ENCODE results near the gene WDR48.

Gene WDR48

GRCh38 chr3:39132096-39133092, 80.6 kb downstream of the WDR48 start:
- H3K4me1 ChIP-seq (ENCODE audit: control insufficient read depth, insufficient read depth, low read length, poor library complexity, severe bottlenecking) = peaks cover 5% of the 10 kb centered on the region
- H3K4me3 ChIP-seq (ENCODE audit: extremely low read depth, insufficient read depth, low read length, poor library complexity, severe bottlenecking) = no peak overlapping the region
- H3K27ac ChIP-seq (ENCODE audit: low read depth, low read length, severe bottlenecking) = no peak overlapping the region
- no peaks in the 10 kb centered on the region for H3K36me3 ChIP-seq (ENCODE audit: control insufficient read depth, insufficient read depth, low read length)
- H3K9me3 ChIP-seq (ENCODE audit: control insufficient read depth, low read length) = no peaks in the 10 kb centered on the region
- WGBS, 2 experiments (ENCODE audit: insufficient coverage in 2 of 2) = 90 to 93% methylated on average over 10 of the region's 11 CpGs

- Histone ChIP-seq H3K4me3 (ENCODE audit: extremely low read depth, insufficient read depth, low read length, poor library complexity, severe bottlenecking) (no peak overlapping the region), H3K9me3 (ENCODE audit: control insufficient read depth, low read length) (no peaks in the 10 kb centered on the region), H3K4me1 (ENCODE audit: control insufficient read depth, insufficient read depth, low read length, poor library complexity, severe bottlenecking) (peaks cover 3% of the 10 kb centered on the region), H3K27ac (ENCODE audit: low read depth, low read length, severe bottlenecking) (no peak overlapping the region), H3K36me3 (ENCODE audit: control insufficient read depth, insufficient read depth, low read length) (no peaks in the 10 kb centered on the region)
- WGBS, 2 experiments (ENCODE audit: insufficient coverage in 2 of 2) = 100% methylated on average over 1 of the region's 1 CpG
Observed at GRCh38 chr3:39133093-39133490, 81.3 kb downstream of the WDR48 start.

GRCh38 chr3:39133822-39134221, 82.0 kb downstream of the WDR48 start:
- H3K4me1 ChIP-seq (ENCODE audit: control insufficient read depth, insufficient read depth, low read length, poor library complexity, severe bottlenecking) = no peaks in the 10 kb centered on the region
- H3K27ac ChIP-seq (ENCODE audit: low read depth, low read length, severe bottlenecking) = no peak overlapping the region
- no peak overlapping the region for H3K4me3 ChIP-seq (ENCODE audit: extremely low read depth, insufficient read depth, low read length, poor library complexity, severe bottlenecking)
- no peaks in the 10 kb centered on the region for H3K9me3 ChIP-seq (ENCODE audit: control insufficient read depth, low read length)
- peaks cover 6% of the 10 kb centered on the region for H3K36me3 ChIP-seq (ENCODE audit: control insufficient read depth, insufficient read depth, low read length)
- 73% methylated on average over 5 to 6 of the region's 6 CpGs for WGBS, 2 experiments (ENCODE audit: insufficient coverage in 2 of 2)

GRCh38 chr3:39134305-39134704, 82.5 kb downstream of the WDR48 start:
- Histone ChIP-seq H3K9me3 (ENCODE audit: control insufficient read depth, low read length) (no peaks in the 10 kb centered on the region), H3K27ac (ENCODE audit: low read depth, low read length, severe bottlenecking) (no peak overlapping the region), H3K4me3 (ENCODE audit: extremely low read depth, insufficient read depth, low read length, poor library complexity, severe bottlenecking) (no peak overlapping the region), H3K4me1 (ENCODE audit: control insufficient read depth, insufficient read depth, low read length, poor library complexity, severe bottlenecking) (no peaks in the 10 kb centered on the region), H3K36me3 (ENCODE audit: control insufficient read depth, insufficient read depth, low read length) (peaks cover 7% of the 10 kb centered on the region)
- WGBS, 2 experiments (ENCODE audit: insufficient coverage in 2 of 2) = 94 to 100% methylated on average over 2 to 6 of the region's 7 CpGs

- Histone ChIP-seq H3K4me3 (ENCODE audit: extremely low read depth, insufficient read depth, low read length, poor library complexity, severe bottlenecking) (no peak overlapping the region), H3K9me3 (ENCODE audit: control insufficient read depth, low read length) (no peaks in the 10 kb centered on the region), H3K36me3 (ENCODE audit: control insufficient read depth, insufficient read depth, low read length) (peaks cover 16% of the 10 kb centered on the region), H3K4me1 (ENCODE audit: control insufficient read depth, insufficient read depth, low read length, poor library complexity, severe bottlenecking) (no peaks in the 10 kb centered on the region), H3K27ac (ENCODE audit: low read depth, low read length, severe bottlenecking) (no peak overlapping the region)
- WGBS, 2 experiments (ENCODE audit: insufficient coverage in 2 of 2) = 83 to 85% methylated on average over 7 to 8 of the region's 8 CpGs
Observed at GRCh38 chr3:39135170-39135805, 83.5 kb downstream of the WDR48 start.

GRCh38 chr3:39136533-39137434, 85.0 kb downstream of the WDR48 start:
- 95 to 98% methylated on average over 15 to 20 of the region's 21 CpGs for WGBS, 2 experiments (ENCODE audit: insufficient coverage in 2 of 2)
- Histone ChIP-seq H3K27ac (ENCODE audit: low read depth, low read length, severe bottlenecking) (no peak overlapping the region), H3K4me1 (ENCODE audit: control insufficient read depth, insufficient read depth, low read length, poor library complexity, severe bottlenecking) (peaks cover 8% of the 10 kb centered on the region), H3K36me3 (ENCODE audit: control insufficient read depth, insufficient read depth, low read length) (peaks cover 31% of the 10 kb centered on the region), H3K4me3 (ENCODE audit: extremely low read depth, insufficient read depth, low read length, poor library complexity, severe bottlenecking) (no peak overlapping the region), H3K9me3 (ENCODE audit: control insufficient read depth, low read length) (no peaks in the 10 kb centered on the region)

GRCh38 chr3:39137435-39137936, 85.7 kb downstream of the WDR48 start:
- H3K4me3 ChIP-seq (ENCODE audit: extremely low read depth, insufficient read depth, low read length, poor library complexity, severe bottlenecking) = no peak overlapping the region
- H3K36me3 ChIP-seq (ENCODE audit: control insufficient read depth, insufficient read depth, low read length) = peaks cover 38% of the 10 kb centered on the region
- no peak overlapping the region for H3K27ac ChIP-seq (ENCODE audit: low read depth, low read length, severe bottlenecking)
- WGBS, 2 experiments (ENCODE audit: insufficient coverage in 2 of 2) = 94 to 95% methylated on average over 14 to 17 of the region's 18 CpGs
- peaks cover 15% of the 10 kb centered on the region for H3K4me1 ChIP-seq (ENCODE audit: control insufficient read depth, insufficient read depth, low read length, poor library complexity, severe bottlenecking)
- no peaks in the 10 kb centered on the region for H3K9me3 ChIP-seq (ENCODE audit: control insufficient read depth, low read length)

- peaks cover 22% of the 10 kb centered on the region for H3K4me1 ChIP-seq (ENCODE audit: control insufficient read depth, insufficient read depth, low read length, poor library complexity, severe bottlenecking)
- no peaks in the 10 kb centered on the region for H3K9me3 ChIP-seq (ENCODE audit: control insufficient read depth, low read length)
- H3K4me3 ChIP-seq (ENCODE audit: extremely low read depth, insufficient read depth, low read length, poor library complexity, severe bottlenecking) = no peak overlapping the region
- H3K36me3 ChIP-seq (ENCODE audit: control insufficient read depth, insufficient read depth, low read length) = peaks cover 46% of the 10 kb centered on the region
- peak overlapping the region; percentile 1 for H3K27ac ChIP-seq (ENCODE audit: low read depth, low read length, severe bottlenecking)
- 96 to 98% methylated on average over 7 to 8 of the region's 10 CpGs for WGBS, 2 experiments (ENCODE audit: insufficient coverage in 2 of 2)
Observed at GRCh38 chr3:39137991-39138803, 86.4 kb downstream of the WDR48 start.

GRCh38 chr3:39138804-39139415, 87.1 kb downstream of the WDR48 start:
- peaks cover 22% of the 10 kb centered on the region for H3K4me1 ChIP-seq (ENCODE audit: control insufficient read depth, insufficient read depth, low read length, poor library complexity, severe bottlenecking)
- 90 to 95% methylated on average over 3 of the region's 7 CpGs for WGBS, 2 experiments (ENCODE audit: insufficient coverage in 2 of 2)
- H3K4me3 ChIP-seq (ENCODE audit: extremely low read depth, insufficient read depth, low read length, poor library complexity, severe bottlenecking) = no peak overlapping the region
- peaks cover 53% of the 10 kb centered on the region for H3K36me3 ChIP-seq (ENCODE audit: control insufficient read depth, insufficient read depth, low read length)
- H3K9me3 ChIP-seq (ENCODE audit: control insufficient read depth, low read length) = no peaks in the 10 kb centered on the region
- H3K27ac ChIP-seq (ENCODE audit: low read depth, low read length, severe bottlenecking) = peak overlapping the region; percentile 36
